Fibroblast of lung (primary cell): ENCODE measurements around the gene TMCC2.

Experiments
- EZH2 ChIP-seq: IDR thresholded peaks from 2 replicates; pipeline ENCODE4 v1.5.1; 2012; ENCODE audit warnings: low read length, control low read depth, mild to moderate bottlenecking; ENCODE audit errors: missing control alignments
- TF ChIP-seq, protein P1 (sequence below), 2 donors: IDR thresholded peaks in 1 of 2; conservative IDR thresholded peaks in 1 of 2; 1 replicate in 1 of 2; 2 replicates in 1 of 2; pipeline ENCODE4 v1.5.1; 2011 to 2012; ENCODE audit warnings: low read length in 2 of 2, control low read depth in 1 of 2, inconsistent platforms in 1 of 2, low read depth in 1 of 2, mild to moderate bottlenecking in 1 of 2

DNA sequence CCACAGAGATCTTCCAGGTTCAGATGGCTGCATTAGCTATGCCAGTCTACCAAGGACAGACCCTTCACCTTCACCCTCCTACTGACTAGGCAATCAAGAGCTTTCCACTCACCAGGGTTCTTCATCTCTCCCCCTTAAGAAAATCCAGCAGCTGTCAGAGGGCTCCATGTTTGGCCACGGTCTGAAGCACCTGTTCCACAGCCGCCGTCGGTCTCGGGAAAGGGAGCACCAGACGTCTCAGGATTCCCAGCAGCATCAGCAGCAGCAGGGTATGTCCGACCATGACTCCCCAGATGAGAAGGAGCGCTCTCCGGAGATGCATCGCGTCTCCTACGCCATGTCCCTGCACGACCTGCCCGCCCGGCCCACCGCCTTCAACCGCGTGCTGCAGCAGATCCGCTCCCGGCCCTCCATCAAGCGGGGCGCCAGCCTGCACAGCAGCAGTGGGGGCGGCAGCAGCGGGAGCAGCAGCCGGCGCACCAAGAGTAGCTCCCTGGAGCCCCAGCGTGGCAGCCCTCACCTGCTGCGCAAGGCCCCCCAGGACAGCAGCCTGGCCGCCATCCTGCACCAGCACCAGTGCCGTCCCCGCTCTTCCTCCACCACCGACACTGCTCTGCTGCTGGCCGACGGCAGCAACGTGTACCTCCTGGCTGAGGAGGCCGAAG, 13.8 kb downstream of the TMCC2 start:
- TF ChIP-seq, protein P1, sequence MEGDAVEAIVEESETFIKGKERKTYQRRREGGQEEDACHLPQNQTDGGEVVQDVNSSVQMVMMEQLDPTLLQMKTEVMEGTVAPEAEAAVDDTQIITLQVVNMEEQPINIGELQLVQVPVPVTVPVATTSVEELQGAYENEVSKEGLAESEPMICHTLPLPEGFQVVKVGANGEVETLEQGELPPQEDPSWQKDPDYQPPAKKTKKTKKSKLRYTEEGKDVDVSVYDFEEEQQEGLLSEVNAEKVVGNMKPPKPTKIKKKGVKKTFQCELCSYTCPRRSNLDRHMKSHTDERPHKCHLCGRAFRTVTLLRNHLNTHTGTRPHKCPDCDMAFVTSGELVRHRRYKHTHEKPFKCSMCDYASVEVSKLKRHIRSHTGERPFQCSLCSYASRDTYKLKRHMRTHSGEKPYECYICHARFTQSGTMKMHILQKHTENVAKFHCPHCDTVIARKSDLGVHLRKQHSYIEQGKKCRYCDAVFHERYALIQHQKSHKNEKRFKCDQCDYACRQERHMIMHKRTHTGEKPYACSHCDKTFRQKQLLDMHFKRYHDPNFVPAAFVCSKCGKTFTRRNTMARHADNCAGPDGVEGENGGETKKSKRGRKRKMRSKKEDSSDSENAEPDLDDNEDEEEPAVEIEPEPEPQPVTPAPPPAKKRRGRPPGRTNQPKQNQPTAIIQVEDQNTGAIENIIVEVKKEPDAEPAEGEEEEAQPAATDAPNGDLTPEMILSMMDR (conservative IDR thresholded peaks at IDR 0.05 in 1 of 2, IDR thresholded peaks at IDR 0.05 in 1 of 2; ENCODE audit: low read depth in 1 of 2, low read length in 2 of 2), result no peak
- no peak for TF ChIP-seq EZH2
